Effector memory CD4-positive, alpha-beta T cell (primary cell): Measurements from ENCODE around the gene PCDHGB7.
"Not testable (repeated sequence)": the region's sequence is repeated elsewhere in the genome, so short reads cannot be mapped to it uniquely, and the experiment has no call there.

Experiments
- DNase-seq, 3 donors: peaks; one replicate each; pipeline ENCODE4 v3.0.0-alpha.2; 2020
- H3K27ac ChIP-seq: 2 replicates; pipeline ENCODE4 v1.7.0; 2013; ENCODE audit warnings: mild to moderate bottlenecking, low read length, moderate library complexity; ENCODE audit not compliant: insufficient read depth, poor library complexity, severe bottlenecking
- H3K27me3 ChIP-seq: replicated peaks from 2 replicates; pipeline ENCODE4 v1.7.0; 2013; ENCODE audit warnings: mild to moderate bottlenecking, low read length; ENCODE audit not compliant: insufficient read depth, control insufficient read depth, poor library complexity, severe bottlenecking
- H3K36me3 ChIP-seq: 2 replicates; pipeline ENCODE4 v1.7.0; 2013; ENCODE audit warnings: mild to moderate bottlenecking, low read length, moderate library complexity; ENCODE audit not compliant: control insufficient read depth, insufficient read depth
- H3K4me1 ChIP-seq: 2 replicates; pipeline ENCODE4 v1.7.0; 2013; ENCODE audit warnings: low read length, mild to moderate bottlenecking; ENCODE audit not compliant: control insufficient read depth, insufficient read depth, poor library complexity, severe bottlenecking
- H3K4me3 ChIP-seq: 2 replicates; pipeline ENCODE4 v1.7.0; 2013; ENCODE audit warnings: low read length, low read depth, mild to moderate bottlenecking; ENCODE audit not compliant: insufficient read depth, poor library complexity, severe bottlenecking
- H3K9me3 ChIP-seq: 2 replicates; pipeline ENCODE4 v1.7.0; 2013; ENCODE audit warnings: mild to moderate bottlenecking, low read length, moderate library complexity; ENCODE audit not compliant: control insufficient read depth

Gene PCDHGB7

GRCh38 chr5:141432308-141432707 lies 14.8 kb downstream of the PCDHGB7 start:
- Histone ChIP-seq H3K9me3 (peaks cover 11% of the 10 kb centered on the region), H3K27me3 (peaks cover 18% of the 10 kb centered on the region)
- not testable (repeated sequence) for H3K4me3 ChIP-seq, H3K36me3 ChIP-seq, H3K27ac ChIP-seq, H3K4me1 ChIP-seq, DNase-seq

GRCh38 chr5:141432726-141433125 lies 15.2 kb downstream of the PCDHGB7 start:
- H3K27ac ChIP-seq, H3K36me3 ChIP-seq, H3K4me3 ChIP-seq, H3K4me1 ChIP-seq, DNase-seq: not testable (repeated sequence)
- Histone ChIP-seq H3K27me3 (peaks cover 18% of the 10 kb centered on the region), H3K9me3 (peaks cover 11% of the 10 kb centered on the region)

GRCh38 chr5:141434006-141434405 lies 16.5 kb downstream of the PCDHGB7 start:
- DNase-seq: no peak
- no peak overlapping the region for H3K27ac ChIP-seq
- H3K27me3 ChIP-seq: peaks cover 18% of the 10 kb centered on the region
- no peaks in the 10 kb centered on the region for H3K4me1 ChIP-seq
- no peaks in the 10 kb centered on the region for H3K36me3 ChIP-seq
- peaks cover 11% of the 10 kb centered on the region for H3K9me3 ChIP-seq
- H3K4me3 ChIP-seq: no peak overlapping the region

- H3K36me3 ChIP-seq: no peaks in the 10 kb centered on the region
- no peaks in the 10 kb centered on the region for H3K4me1 ChIP-seq
- no peak for DNase-seq
- H3K9me3 ChIP-seq: peaks cover under 1% of the 10 kb centered on the region
- H3K27me3 ChIP-seq: peaks cover under 1% of the 10 kb centered on the region
- H3K27ac ChIP-seq: no peak overlapping the region
- H3K4me3 ChIP-seq: no peak overlapping the region
These were observed 19.7 kb downstream of the PCDHGB7 start for GRCh38 chr5:141437221-141437620.

GRCh38 chr5:141439411-141440141 lies 22.1 kb downstream of the PCDHGB7 start:
- no peaks in the 10 kb centered on the region for H3K36me3 ChIP-seq
- H3K4me3 ChIP-seq: no peak overlapping the region
- H3K9me3 ChIP-seq: no peaks in the 10 kb centered on the region
- no peak overlapping the region for H3K27ac ChIP-seq
- no peak for DNase-seq
- no peaks in the 10 kb centered on the region for H3K27me3 ChIP-seq
- H3K4me1 ChIP-seq: no peaks in the 10 kb centered on the region

GRCh38 chr5:141440341-141440740 lies 22.9 kb downstream of the PCDHGB7 start:
- no peaks in the 10 kb centered on the region for H3K9me3 ChIP-seq
- no peak for DNase-seq
- no peak overlapping the region for H3K27ac ChIP-seq
- no peaks in the 10 kb centered on the region for H3K27me3 ChIP-seq
- H3K4me1 ChIP-seq: no peaks in the 10 kb centered on the region
- no peak overlapping the region for H3K4me3 ChIP-seq
- no peaks in the 10 kb centered on the region for H3K36me3 ChIP-seq

- no peaks in the 10 kb centered on the region for H3K36me3 ChIP-seq
- no peaks in the 10 kb centered on the region for H3K4me1 ChIP-seq
- no peak overlapping the region for H3K4me3 ChIP-seq
- no peak overlapping the region for H3K27ac ChIP-seq
- no peak for DNase-seq
- no peaks in the 10 kb centered on the region for H3K27me3 ChIP-seq
- H3K9me3 ChIP-seq: no peaks in the 10 kb centered on the region
These were observed 24.2 kb downstream of the PCDHGB7 start for GRCh38 chr5:141441571-141442170.

- no peak for DNase-seq
- H3K9me3 ChIP-seq: no peaks in the 10 kb centered on the region
- no peaks in the 10 kb centered on the region for H3K27me3 ChIP-seq
- no peak overlapping the region for H3K27ac ChIP-seq
- H3K4me1 ChIP-seq: no peaks in the 10 kb centered on the region
- H3K36me3 ChIP-seq: no peaks in the 10 kb centered on the region
- no peak overlapping the region for H3K4me3 ChIP-seq
These were observed 47.9 kb downstream of the PCDHGB7 start for GRCh38 chr5:141465351-141465750.
